ENCODE data around the gene EMC10. TPM values are rescaled to one million over a fixed set of nuclear protein-coding genes. Genes with fewer than 3 reads are reported as not detected.
"Not testable (repeated sequence)": the region's sequence is repeated elsewhere in the genome, so short reads cannot be mapped to it uniquely, and the experiment has no call there.

EMC10 gene
- total RNA-seq, 1 donor from 2014 or later = 53.8 TPM

- ATAC-seq = no peak
Measured at GRCh38 chr19:50453243-50453642, 23.1 kb upstream of the EMC10 start.

GRCh38 chr19:50455992-50456391 lies 20.3 kb upstream of the EMC10 start:
- no peak for ATAC-seq

GRCh38 chr19:50457300-50457699 lies 19.0 kb upstream of the EMC10 start:
- ATAC-seq = no peak

GRCh38 chr19:50458396-50459066 lies 17.8 kb upstream of the EMC10 start:
- ATAC-seq = no peak

GRCh38 chr19:50459067-50459456 lies 17.2 kb upstream of the EMC10 start:
- ATAC-seq = no peak

- no peak for ATAC-seq
Measured at GRCh38 chr19:50459638-50460037, 16.7 kb upstream of the EMC10 start.

GRCh38 chr19:50460161-50460765 lies 16.0 kb upstream of the EMC10 start:
- no peak for ATAC-seq

- peak; percentile 75 for ATAC-seq
Measured at GRCh38 chr19:50461066-50461875, 15.0 kb upstream of the EMC10 start.

GRCh38 chr19:50462970-50463369 lies 13.3 kb upstream of the EMC10 start:
- ATAC-seq = no peak

GRCh38 chr19:50464348-50464747 lies 12.0 kb upstream of the EMC10 start:
- ATAC-seq = no peak

- no peak for ATAC-seq
Measured at GRCh38 chr19:50465000-50465399, 11.3 kb upstream of the EMC10 start.

GRCh38 chr19:50465986-50466705 lies 10.2 kb upstream of the EMC10 start:
- ATAC-seq = no peak

GRCh38 chr19:50466706-50467039 lies 9.6 kb upstream of the EMC10 start:
- ATAC-seq = no peak

- ATAC-seq = no peak
Measured at GRCh38 chr19:50467566-50467965, 8.7 kb upstream of the EMC10 start.

- ATAC-seq = no peak
Measured at GRCh38 chr19:50468818-50469217, 7.5 kb upstream of the EMC10 start.

- ATAC-seq = not testable (repeated sequence)
Measured at GRCh38 chr19:50473336-50473735, 3.0 kb upstream of the EMC10 start.

GRCh38 chr19:50475101-50475568 lies 1.2 kb upstream of the EMC10 start:
- no peak for ATAC-seq

- ATAC-seq = no peak
Measured at GRCh38 chr19:50475736-50476223, 527 bp upstream of the EMC10 start.

- ATAC-seq = no peak
Measured at GRCh38 chr19:50476907-50477238, 566 bp downstream of the EMC10 start.

- ATAC-seq = no peak
Measured at GRCh38 chr19:50477751-50478515, 1.6 kb downstream of the EMC10 start.

GRCh38 chr19:50478901-50479715 lies 2.8 kb downstream of the EMC10 start:
- ATAC-seq = no peak

Measured in esophagus mucosa (tissue), 1 donor.